ENCODE data around the gene EYA3.
A peak's percentile ranks its signal among the peaks of the same experiment; 100 is the strongest.

Gene EYA3

GRCh38 chr1:27967884-27968466 is 120.4 kb downstream of the EYA3 start:
- no peak for DNase-seq (ENCODE audit: low read depth)

DNA sequence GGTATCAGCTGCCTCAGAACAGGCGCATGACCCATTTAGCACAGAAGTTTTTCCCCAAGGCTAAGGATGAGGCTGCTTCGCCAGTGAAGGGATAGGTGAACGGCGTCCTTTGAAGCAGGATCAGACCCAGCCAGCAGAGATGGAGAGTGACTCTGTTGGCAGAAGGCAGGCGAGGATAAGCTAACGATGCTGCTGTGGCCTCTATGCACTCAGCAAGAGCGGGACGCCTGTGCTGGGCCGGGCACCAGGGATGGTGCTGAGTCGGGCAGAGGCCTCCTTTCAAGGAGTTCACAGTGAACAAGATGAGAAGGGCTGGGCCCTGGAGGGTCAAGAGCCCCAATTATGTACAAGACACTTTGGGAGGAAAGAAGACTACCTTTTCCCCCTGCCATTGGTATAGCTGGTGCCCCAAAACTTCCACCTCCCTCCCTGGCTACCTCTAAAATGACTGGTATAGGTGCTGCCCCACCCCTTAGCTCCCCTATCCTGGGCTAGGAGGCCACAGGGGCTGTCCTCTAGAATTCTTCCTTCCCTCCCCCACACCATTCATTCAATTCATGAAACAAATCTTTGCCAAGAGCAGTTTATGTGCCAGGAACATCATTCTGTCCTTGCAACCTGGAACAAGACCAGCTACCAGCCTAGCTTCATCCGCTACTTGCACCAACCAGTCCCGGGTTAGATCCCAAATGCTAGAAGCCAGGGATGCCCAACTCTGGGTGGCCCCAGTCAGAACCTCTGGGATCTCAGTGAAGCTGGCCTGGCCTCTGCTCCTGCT is 121.1 kb downstream of the EYA3 start:
- no peak for DNase-seq (ENCODE audit: low read depth)

DNA sequence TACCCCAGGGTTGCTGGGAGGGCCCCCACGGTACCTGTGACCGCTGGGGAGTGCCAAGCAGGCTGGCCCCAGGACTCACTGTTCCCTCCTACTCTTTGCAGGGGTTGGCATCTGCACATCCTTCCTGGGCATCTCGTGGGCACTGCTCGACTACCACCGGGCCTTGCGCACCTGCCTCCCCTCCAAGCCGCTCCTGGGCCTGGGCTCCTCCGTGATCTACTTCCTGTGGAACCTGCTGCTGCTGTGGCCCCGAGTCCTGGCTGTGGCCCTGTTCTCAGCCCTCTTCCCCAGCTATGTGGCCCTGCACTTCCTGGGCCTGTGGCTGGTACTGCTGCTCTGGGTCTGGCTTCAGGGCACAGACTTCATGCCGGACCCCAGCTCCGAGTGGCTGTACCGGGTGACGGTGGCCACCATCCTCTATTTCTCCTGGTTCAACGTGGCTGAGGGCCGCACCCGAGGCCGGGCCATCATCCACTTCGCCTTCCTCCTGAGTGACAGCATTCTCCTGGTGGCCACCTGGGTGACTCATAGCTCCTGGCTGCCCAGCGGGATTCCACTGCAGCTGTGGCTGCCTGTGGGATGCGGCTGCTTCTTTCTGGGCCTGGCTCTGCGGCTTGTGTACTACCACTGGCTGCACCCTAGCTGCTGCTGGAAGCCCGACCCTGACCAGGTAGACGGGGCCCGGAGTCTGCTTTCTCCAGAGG is 121.9 kb downstream of the EYA3 start:
- DNase-seq (ENCODE audit: low read depth) = no peak

DNA sequence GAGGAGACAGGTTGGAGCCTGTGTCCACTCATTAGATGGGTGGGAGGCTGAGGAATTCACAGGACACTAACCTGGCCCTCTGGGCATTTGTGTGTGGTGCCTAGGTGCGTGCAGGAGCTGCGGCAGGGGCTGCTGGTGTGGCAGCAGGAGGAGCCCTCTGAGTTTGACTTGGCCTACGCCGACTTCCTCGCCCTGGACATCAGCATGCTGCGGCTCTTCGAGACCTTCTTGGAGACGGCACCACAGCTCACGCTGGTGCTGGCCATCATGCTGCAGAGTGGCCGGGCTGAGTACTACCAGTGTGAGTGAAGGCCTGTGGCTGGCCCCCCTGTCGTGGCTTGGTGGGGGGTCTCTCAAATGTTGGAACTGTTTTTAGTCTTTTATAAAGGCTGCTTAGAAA is 125.0 kb downstream of the EYA3 start:
- DNase-seq (ENCODE audit: low read depth) = no peak

DNA sequence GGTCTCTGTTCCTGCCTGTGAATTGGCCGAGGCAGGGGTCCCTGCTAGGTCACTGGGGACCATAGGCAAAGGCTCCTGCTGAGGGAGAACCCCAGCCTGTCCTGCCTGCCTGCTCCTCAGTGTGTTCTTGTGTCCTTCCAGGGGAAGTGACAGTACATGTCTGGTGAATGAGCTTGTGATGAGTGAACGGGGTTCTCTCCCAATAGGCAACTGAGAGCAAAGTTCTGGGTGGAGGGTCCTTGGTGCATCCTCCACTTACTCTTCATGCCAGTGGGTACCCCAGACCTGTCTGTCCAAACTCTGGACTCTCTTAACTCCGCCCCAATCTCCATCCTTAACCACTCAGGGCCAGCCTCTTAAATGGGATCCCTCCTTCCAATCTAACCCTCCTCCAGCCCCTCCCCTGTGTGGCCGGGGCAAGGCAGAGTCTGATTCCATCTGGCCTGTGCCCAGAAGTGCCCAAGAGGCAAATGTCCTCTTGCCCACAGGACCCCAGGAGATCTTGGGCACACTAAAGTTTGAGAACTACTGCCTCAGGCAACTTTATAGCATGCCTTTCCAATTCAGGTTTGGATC is 126.7 kb downstream of the EYA3 start:
- DNase-seq (ENCODE audit: low read depth) = no peak

- peak; percentile 31 for DNase-seq (ENCODE audit: low read depth)
Observed at GRCh38 chr1:27960762-27961645, 127.4 kb downstream of the EYA3 start.

DNA sequence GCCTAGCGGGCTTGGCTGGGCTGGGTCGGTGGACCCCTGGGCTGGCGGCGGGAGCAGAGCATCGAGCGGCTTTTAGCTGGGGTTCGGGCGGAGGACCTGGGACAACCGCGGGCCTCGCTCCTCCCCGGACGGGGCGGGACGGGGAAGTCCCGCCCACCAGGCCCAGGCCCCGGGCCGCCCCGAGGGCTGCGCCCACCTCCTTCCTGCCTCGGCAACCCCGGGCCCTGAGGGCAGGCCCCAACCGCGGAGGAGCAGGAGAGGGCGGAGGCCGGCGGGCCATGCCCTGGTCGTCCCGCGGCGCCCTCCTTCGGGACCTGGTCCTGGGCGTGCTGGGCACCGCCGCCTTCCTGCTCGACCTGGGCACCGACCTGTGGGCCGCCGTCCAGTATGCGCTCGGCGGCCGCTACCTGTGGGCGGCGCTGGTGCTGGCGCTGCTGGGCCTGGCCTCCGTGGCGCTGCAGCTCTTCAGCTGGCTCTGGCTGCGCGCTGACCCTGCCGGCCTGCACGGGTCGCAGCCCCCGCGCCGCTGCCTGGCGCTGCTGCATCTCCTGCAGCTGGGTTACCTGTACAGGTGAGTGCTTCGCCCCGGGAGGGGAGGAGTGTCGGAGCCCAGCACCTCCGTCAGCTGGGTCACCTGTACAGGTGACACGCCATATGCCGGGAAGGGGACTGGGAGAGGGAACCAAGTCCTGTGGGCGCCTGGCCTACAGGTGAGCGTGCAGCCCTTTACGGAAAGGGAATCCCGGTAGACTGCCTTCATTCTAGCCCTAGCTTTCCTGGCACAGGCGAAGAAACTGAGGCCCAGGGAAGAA is 128.4 kb downstream of the EYA3 start, which contains the start of gene XKR8:
XKR8 (plus strand) TSS at position 182 of the 812 bp plus-strand sequence; CDS start at position 279, 97 bp downstream.
- peak; percentile 40 for DNase-seq (ENCODE audit: low read depth)

DNA sequence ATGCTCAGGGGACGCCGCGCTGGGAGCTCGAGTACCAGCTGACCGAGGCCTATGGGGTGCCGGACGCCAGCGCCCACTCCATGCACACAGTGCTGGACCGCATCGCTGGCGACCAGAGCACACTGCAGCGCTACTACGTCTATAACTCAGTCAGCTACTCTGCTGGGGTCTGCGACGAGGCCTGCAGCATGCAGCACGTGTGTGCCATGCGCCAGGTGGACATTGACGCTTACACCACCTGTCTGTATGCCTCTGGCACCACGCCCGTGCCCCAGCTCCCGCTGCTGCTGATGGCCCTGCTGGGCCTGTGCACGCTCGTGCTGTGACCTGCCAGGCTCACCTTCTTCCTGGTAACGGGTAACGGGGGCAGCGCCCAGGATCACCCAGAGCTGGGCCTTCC is 129.9 kb downstream of the EYA3 start:
- no peak for DNase-seq (ENCODE audit: low read depth)

GRCh38 chr1:27957655-27958054 is 130.8 kb downstream of the EYA3 start:
- no peak for DNase-seq (ENCODE audit: low read depth)

DNA sequence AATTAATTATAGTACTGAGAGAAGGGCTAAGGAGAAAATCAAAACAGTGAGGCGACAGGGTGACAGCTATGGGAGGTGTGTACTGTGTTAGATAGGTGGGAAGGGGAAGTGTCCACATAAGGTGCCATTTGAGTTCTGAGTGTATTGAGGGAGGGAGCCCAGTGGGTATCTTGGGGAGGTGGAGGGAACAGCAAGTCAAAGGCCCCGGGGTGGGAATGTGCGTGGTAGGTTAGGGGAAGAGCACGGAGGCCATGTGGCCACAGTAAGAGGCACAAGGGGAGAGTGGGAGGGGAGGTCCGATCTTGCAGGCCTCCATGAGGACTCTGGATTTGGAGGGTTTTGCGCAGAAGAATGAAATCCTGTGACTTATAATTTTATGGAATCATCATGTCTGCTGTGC is 131.6 kb downstream of the EYA3 start:
- no peak for DNase-seq (ENCODE audit: low read depth)

DNA sequence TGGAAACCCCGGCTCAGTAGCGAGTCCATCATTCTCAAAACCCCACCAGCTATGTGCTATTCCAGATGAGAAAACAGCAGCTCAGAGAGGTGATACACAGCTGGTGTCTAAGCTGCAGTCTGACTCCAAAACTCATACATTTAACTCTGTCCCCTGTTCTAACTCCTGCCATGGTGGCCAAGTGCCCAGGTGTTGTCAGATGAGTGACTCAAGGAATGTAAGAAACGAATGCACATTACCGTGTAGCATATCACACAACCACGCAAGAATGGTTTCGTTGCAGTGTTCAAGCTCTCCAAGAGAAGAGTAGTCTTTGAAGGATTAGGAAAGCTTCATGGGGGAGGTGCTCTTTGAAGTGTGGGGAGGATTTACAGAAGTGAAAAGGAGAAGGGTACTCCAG is 133.3 kb downstream of the EYA3 start:
- no peak for DNase-seq (ENCODE audit: low read depth)

GRCh38 chr1:27954186-27954585 is 134.2 kb downstream of the EYA3 start:
- DNase-seq (ENCODE audit: low read depth) = no peak

- DNase-seq (ENCODE audit: low read depth) = no peak
Observed at GRCh38 chr1:27952147-27952546, 136.3 kb downstream of the EYA3 start.

- no peak for DNase-seq (ENCODE audit: low read depth)
Observed at GRCh38 chr1:27951396-27951795, 137.0 kb downstream of the EYA3 start.

DNA sequence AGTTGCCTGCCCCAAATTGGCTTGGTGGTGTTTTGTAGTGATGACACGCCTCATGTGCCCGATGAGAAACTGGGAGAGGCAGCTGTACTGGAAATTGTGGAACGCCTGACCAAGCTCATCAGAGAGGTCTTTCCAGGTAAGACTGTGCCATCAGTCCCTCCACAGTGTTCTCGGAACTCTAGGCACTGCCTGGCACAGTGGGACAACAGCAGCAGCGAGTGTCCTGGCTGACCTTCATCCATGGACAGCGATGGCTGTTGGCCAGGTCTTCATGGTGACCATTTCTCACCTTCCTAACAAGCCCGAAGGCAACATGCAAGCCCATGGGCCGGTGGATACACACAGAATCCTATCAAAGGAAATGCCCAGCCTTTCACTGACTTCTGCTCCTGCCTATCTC is 139.4 kb downstream of the EYA3 start:
- DNase-seq (ENCODE audit: low read depth) = no peak

GRCh38 chr1:27945020-27945419 is 143.4 kb downstream of the EYA3 start:
- DNase-seq (ENCODE audit: low read depth) = no peak

GRCh38 chr1:27941671-27942540 is 146.5 kb downstream of the EYA3 start:
- DNase-seq (ENCODE audit: low read depth) = no peak

- no peak for DNase-seq (ENCODE audit: low read depth)
Observed at GRCh38 chr1:27940870-27941560, 147.4 kb downstream of the EYA3 start.

DNA sequence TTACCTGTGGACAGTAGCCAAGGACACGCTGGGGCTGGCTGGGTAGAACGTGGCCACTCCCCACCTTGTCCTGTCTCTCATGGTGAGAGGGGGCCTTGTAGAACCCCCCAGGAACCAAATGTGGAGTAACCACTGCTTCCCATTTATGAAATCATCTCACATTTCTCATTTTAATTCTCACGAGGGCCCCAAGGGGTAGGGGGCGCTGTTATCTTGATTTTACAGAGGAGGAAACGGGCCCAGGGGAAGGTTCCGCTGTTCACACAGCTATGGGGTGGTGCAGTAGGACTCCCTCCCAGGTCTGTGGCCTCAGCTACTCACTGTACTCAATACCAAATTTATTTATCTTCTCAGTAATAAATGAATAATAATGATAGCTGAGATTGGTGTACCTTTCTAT is 148.1 kb downstream of the EYA3 start:
- DNase-seq (ENCODE audit: low read depth) = no peak
